ENCODE measurements around the gene ADAMTS7.
"Not testable (repeated sequence)": the region's sequence is repeated elsewhere in the genome, so short reads cannot be mapped to it uniquely, and the experiment has no call there.

DNA sequence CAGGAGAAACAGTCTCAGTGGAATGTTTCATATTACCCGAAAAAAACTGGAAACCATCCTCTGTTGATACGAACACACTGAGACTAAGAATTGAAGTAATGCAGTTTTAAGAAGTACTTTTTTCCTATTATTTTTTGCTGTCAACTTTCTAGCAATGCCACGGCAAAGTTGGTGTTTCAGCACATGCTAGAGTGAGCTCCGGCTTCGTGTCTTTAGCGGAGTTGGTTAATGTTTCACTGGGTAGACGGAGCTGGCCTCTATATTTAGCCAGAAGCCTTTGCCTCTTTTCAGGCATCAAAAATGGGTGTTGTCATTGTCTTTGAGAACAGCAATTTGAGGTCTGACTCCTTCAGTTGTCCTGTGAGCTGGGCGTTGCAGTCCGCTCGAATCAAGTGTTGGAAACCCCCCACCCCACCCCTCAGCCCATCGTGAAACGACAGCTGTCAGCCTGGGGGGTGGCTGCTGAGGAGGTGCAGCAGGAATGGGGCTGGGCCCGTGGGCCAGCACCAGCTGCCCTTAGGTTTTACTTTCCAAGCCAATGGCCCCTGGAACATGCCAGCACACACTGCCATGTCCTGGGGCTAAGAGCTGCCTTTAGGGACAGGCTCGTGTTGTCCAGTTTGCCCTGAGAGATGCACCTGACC is 56.5 kb downstream of the ADAMTS7 start:
- TF ChIP-seq CTCF (IDR thresholded peaks at IDR 0.05; ENCODE audit: borderline replicate concordance, extremely low read depth, low read length, poor library complexity, severe bottlenecking); EZH2 (IDR thresholded peaks at IDR 0.05; ENCODE audit: borderline replicate concordance, low read depth, low read length, severe bottlenecking): not testable (repeated sequence)
